HEK293 (cell line): ENCODE data around the gene CABP4.
A peak's percentile ranks its signal among the peaks of the same experiment; 100 is the strongest.

ENCODE experiments used
- CTCF ChIA-PET: fragments of 350-600 bp; formaldehyde crosslinking; extraction: SDS; loops from one replicate; lab custom pipeline; 2021; ENCODE audit warnings: antibody characterized with exemption; lab: Yijun Ruan, JAX
- POLR2A ChIA-PET: fragments of 300-600 bp; formaldehyde crosslinking; extraction: SDS; loops from one replicate; lab custom pipeline; 2020; ENCODE audit warnings: antibody characterized with exemption, inconsistent platforms; lab: Yijun Ruan, JAX
- H3K27ac ChIP-seq: fragments of 200-500 bp; sonication (Bioruptor generic); 2 replicates; pipeline ENCODE4 v1.5.1; 2014; ENCODE audit warnings: low read depth, low read length, control low read depth, inconsistent platforms; ENCODE audit errors: extremely low read depth
- H3K36me3 ChIP-seq, 2 experiments: fragments of 200-500 bp in 1 of 2; sonication (Bioruptor generic) in 1 of 2; 1 replicate in 1 of 2; 2 replicates in 1 of 2; pipeline ENCODE4 v1.5.1; 2014 to 2017; ENCODE audit warnings: inconsistent platforms in 2 of 2, low read length in 2 of 2; ENCODE audit not compliant: control insufficient read depth in 2 of 2, insufficient read depth in 1 of 2
- H3K4me1 ChIP-seq: fragments of 200-500 bp; sonication (Bioruptor generic); 2 replicates; pipeline ENCODE4 v1.5.1; 2014; ENCODE audit warnings: mild to moderate bottlenecking, low read length, inconsistent platforms; ENCODE audit not compliant: control insufficient read depth, insufficient read depth
- H3K4me3 ChIP-seq: 2 replicates; pipeline ENCODE4 v1.5.1; 2011; ENCODE audit warnings: low read depth, mild to moderate bottlenecking, control low read depth, low read length, moderate library complexity
- H3K9me3 ChIP-seq: fragments of 200-500 bp; sonication (Bioruptor generic); 2 replicates; pipeline ENCODE4 v1.5.1; 2014; ENCODE audit warnings: low read depth, low read length, inconsistent platforms; ENCODE audit not compliant: control insufficient read depth, insufficient read depth
- CTCF ChIP-seq: fragments of 450-650 bp; formaldehyde crosslinking; IDR thresholded peaks from 2 replicates; pipeline ENCODE4 v1.5.1; 2016; ENCODE audit warnings: missing biosample characterization, missing genetic modification characterization
- HIC1 ChIP-seq: fragments of 450-650 bp; formaldehyde crosslinking; IDR thresholded peaks from 2 replicates; pipeline ENCODE4 v1.5.1; 2016; ENCODE audit warnings: missing biosample characterization, missing genetic modification characterization
- SALL2 ChIP-seq: fragments of 450-650 bp; formaldehyde crosslinking; IDR thresholded peaks from 2 replicates; pipeline ENCODE4 v1.5.0; 2017; ENCODE audit warnings: missing biosample characterization, mild to moderate bottlenecking, missing genetic modification characterization, borderline replicate concordance
- SCRT1 ChIP-seq: fragments of 450-650 bp; formaldehyde crosslinking; IDR thresholded peaks from 2 replicates; pipeline ENCODE4 v1.5.1; 2016; ENCODE audit warnings: missing biosample characterization, missing genetic modification characterization, borderline replicate concordance
- SP2 ChIP-seq: fragments of 450-650 bp; formaldehyde crosslinking; IDR thresholded peaks from 2 replicates; pipeline ENCODE4 v1.5.1; 2016; ENCODE audit warnings: missing biosample characterization, missing genetic modification characterization
- ZBTB1 ChIP-seq: fragments of 450-650 bp; formaldehyde crosslinking; IDR thresholded peaks from 2 replicates; pipeline ENCODE4 v1.5.1; 2016; ENCODE audit warnings: missing biosample characterization, missing genetic modification characterization
- ZBTB21 ChIP-seq: fragments of 450-650 bp; formaldehyde crosslinking; IDR thresholded peaks from 2 replicates; pipeline ENCODE4 v1.5.1; 2017; ENCODE audit warnings: missing biosample characterization, missing genetic modification characterization
- ZBTB6 ChIP-seq: fragments of 450-650 bp; formaldehyde crosslinking; IDR thresholded peaks from 2 replicates; pipeline ENCODE4 v1.5.1; 2017; ENCODE audit warnings: missing biosample characterization, missing genetic modification characterization
- ZEB2 ChIP-seq: fragments of 450-650 bp; formaldehyde crosslinking; IDR thresholded peaks from 2 replicates; pipeline ENCODE4 v1.5.1; 2016; ENCODE audit warnings: missing biosample characterization, missing genetic modification characterization
- ZFHX2 ChIP-seq: fragments of 450-650 bp; formaldehyde crosslinking; conservative IDR thresholded peaks from 2 replicates; pipeline ENCODE4 v1.5.1; 2016; ENCODE audit warnings: missing biosample characterization, missing genetic modification characterization
- ZNF155 ChIP-seq: fragments of 450-650 bp; formaldehyde crosslinking; IDR thresholded peaks from 2 replicates; pipeline ENCODE4 v1.5.1; 2016; ENCODE audit warnings: missing biosample characterization, missing genetic modification characterization
- ZNF169 ChIP-seq: fragments of 450-650 bp; formaldehyde crosslinking; IDR thresholded peaks from 2 replicates; pipeline ENCODE4 v1.5.1; 2016; ENCODE audit warnings: missing biosample characterization, missing genetic modification characterization
- ZNF221 ChIP-seq: fragments of 450-650 bp; formaldehyde crosslinking; IDR thresholded peaks from 2 replicates; pipeline ENCODE4 v1.5.1; 2017; ENCODE audit warnings: missing biosample characterization, missing genetic modification characterization, borderline replicate concordance
- ZNF341 ChIP-seq: fragments of 450-650 bp; formaldehyde crosslinking; IDR thresholded peaks from 2 replicates; pipeline ENCODE4; 2016; ENCODE audit warnings: low read depth, missing biosample characterization, missing genetic modification characterization
- ZNF350 ChIP-seq: fragments of 450-650 bp; formaldehyde crosslinking; IDR thresholded peaks from 2 replicates; pipeline ENCODE4 v1.5.0; 2017; ENCODE audit warnings: missing biosample characterization, mild to moderate bottlenecking, missing genetic modification characterization
- ZNF362 ChIP-seq: fragments of 450-650 bp; formaldehyde crosslinking; IDR thresholded peaks from 2 replicates; pipeline ENCODE4 v1.5.1; 2016; ENCODE audit warnings: missing biosample characterization, missing genetic modification characterization
- ZNF48 ChIP-seq: fragments of 450-650 bp; formaldehyde crosslinking; IDR thresholded peaks from 2 replicates; pipeline ENCODE4 v1.5.1; 2016; ENCODE audit warnings: missing biosample characterization, missing genetic modification characterization
- ZNF580 ChIP-seq: fragments of 450-650 bp; formaldehyde crosslinking; IDR thresholded peaks from 2 replicates; pipeline ENCODE4 v1.5.1; 2016; ENCODE audit warnings: missing biosample characterization, missing genetic modification characterization
- ZNF600 ChIP-seq: fragments of 450-650 bp; formaldehyde crosslinking; IDR thresholded peaks from 2 replicates; pipeline ENCODE4 v1.5.1; 2016; ENCODE audit warnings: missing biosample characterization, missing genetic modification characterization
- ZNF624 ChIP-seq: fragments of 450-650 bp; formaldehyde crosslinking; IDR thresholded peaks from 2 replicates; pipeline ENCODE4 v1.5.1; 2017; ENCODE audit warnings: missing biosample characterization, missing genetic modification characterization
- ZNF704 ChIP-seq: fragments of 450-650 bp; formaldehyde crosslinking; IDR thresholded peaks from 2 replicates; pipeline ENCODE4 v1.5.1; 2016; ENCODE audit warnings: missing biosample characterization, missing genetic modification characterization
- ZSCAN30 ChIP-seq: fragments of 450-650 bp; IDR thresholded peaks from 2 replicates; pipeline ENCODE4 v1.5.1; 2018; ENCODE audit warnings: missing biosample characterization, mild to moderate bottlenecking, missing genetic modification characterization, moderate library complexity

CABP4 gene

GRCh38 chr11:67439321-67440228 is 15.6 kb upstream of the CABP4 start (continued):
- no peak for TF ChIP-seq ZBTB6 (tag by site-specific recombination)
- TF ChIP-seq ZNF341, result 0 out of 2 replicates have a peak, but pooled peaks have one; percentile 33
- TF ChIP-seq ZEB2 (tag by site-specific recombination), result no peak
- TF ChIP-seq ZNF362, result no peak
- no peak for TF ChIP-seq ZNF580 (tag by site-specific recombination)
- TF ChIP-seq SP2 (tag by site-specific recombination), result peak; percentile 20; the same call in 1 of the 2 replicates
- no peak for TF ChIP-seq SCRT1 (tag by site-specific recombination)
- no peak for TF ChIP-seq ZNF155 (tag by site-specific recombination)
- TF ChIP-seq ZNF704 (tag by site-specific recombination), result no peak
- TF ChIP-seq ZBTB1 (tag by site-specific recombination), result no peak
- TF ChIP-seq ZNF169 (tag by site-specific recombination), result no peak
- TF ChIP-seq SALL2 (tag by site-specific recombination), result no peak
- TF ChIP-seq ZNF600 (tag by site-specific recombination), result peak; percentile 71
- TF ChIP-seq ZSCAN30, result no peak
- TF ChIP-seq CTCF (tag by site-specific recombination), result peak; percentile 42; the same call in 1 of the 2 replicates

GRCh38 chr11:67440229-67441097 is 14.7 kb upstream of the CABP4 start:
- POLR2A ChIA-PET, result interaction anchor here (0.6 to 1.7 kb wide), 4 partner anchors 20 to 49 kb away, joined by 3 to 7 read pairs (median 5); partner anchors contain the start of genes PPP1CA and RAD9A
- peaks cover 0 to 56% of the 10 kb centered on the region in 2 experiments; a peak in 1 of 3 replicates for H3K36me3 ChIP-seq
- no peaks in the 10 kb centered on the region for H3K9me3 ChIP-seq
- H3K4me1 ChIP-seq, result no peaks in the 10 kb centered on the region
- H3K27ac ChIP-seq, result no peak overlapping the region
- TF ChIP-seq ZBTB21 (tag by site-specific recombination) (no peak), ZNF350 (tag by site-specific recombination) (no peak), ZNF624 (tag by site-specific recombination) (no peak), ZNF221 (tag by site-specific recombination) (no peak), ZNF48 (tag by site-specific recombination) (no peak), ZFHX2 (tag by site-specific recombination) (peak; percentile 16; the same call in 1 of the 2 replicates), HIC1 (tag by site-specific recombination) (no peak), ZBTB1 (tag by site-specific recombination) (no peak)
- H3K4me3 ChIP-seq, result no peak overlapping the region
- CTCF ChIA-PET, result interaction anchor here (0.7 kb wide), 1 partner anchor 58 kb away, joined by 3 read pairs; no protein-coding TSS in a partner anchor
